Measurements from ENCODE around the gene STARD13.

Gene STARD13

DNA sequence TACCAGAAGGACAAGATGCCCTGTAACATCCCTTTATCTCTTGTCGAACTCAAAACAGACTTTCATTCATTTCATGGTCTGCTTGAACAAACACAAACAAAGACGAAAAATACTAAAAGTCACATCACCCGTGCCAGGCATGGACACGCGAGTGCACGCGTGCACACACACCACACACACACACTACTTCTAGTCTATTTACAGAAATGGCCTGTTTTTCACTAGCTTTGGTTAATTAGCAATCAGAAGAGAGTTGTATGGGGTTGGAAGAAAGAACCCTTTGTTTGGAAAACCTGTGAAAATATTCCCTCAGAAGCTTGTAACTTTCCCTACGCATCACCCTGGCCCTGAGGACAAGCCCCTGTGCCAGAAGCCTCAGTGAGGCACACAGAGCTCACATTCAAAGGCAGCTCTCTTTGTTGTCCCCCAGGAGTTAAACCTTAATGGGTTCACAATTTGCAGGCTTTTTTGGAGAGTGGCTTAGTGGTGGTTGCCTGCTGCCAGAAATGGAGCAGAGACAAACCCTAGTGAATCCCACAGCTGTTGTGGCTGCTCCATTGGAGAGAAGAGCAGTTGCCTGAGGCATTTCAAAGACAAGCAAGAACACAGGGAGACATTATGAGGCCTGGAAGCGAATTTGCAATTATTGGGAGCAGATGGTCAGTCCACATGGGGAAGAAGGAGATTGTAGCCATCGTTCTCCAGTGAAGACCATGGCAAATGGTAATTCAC lies 55.9 kb downstream of the STARD13 start:
- DNase-seq, result peak in 43 of 56 donors; percentile 18 to 82 (median 50)

DNA sequence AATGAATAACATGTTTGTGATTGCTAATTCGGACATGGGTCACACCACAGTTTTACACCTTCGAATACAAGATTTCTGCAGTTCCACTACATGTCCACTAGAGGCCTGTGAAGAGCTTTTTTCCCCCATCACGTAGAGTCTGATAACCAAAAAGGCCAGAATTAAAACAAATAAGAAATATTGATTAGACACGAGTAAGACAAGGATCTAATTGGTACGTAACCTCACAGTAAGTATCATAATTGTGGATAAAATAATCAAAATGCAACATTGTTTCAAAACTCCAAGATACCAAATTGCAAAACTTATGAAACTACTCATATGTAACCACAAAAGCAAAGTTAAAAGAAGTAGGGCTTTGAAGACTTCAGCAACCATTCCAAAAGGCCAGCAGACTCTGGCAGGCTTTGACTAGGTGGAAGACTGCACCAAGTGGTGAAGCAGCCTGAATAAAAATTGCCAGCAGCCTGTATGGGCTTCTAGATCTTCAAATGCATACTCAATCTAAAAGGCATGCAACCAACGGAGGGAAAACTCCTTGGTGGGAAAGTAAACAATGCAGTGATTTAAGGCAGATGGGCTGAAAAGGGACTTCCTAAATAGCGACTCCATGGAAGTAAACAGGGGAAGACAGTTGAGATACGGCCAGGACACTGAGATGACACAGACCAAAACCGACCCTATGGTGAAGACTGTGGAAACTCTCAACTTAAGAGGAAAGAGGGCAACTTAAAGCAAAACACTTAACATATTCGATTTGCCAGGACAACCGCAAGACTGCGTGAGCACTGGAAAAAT lies 56.7 kb downstream of the STARD13 start:
- DNase-seq, result peak in 6 of 56 donors; percentile 17 to 60 (median 46)

DNA sequence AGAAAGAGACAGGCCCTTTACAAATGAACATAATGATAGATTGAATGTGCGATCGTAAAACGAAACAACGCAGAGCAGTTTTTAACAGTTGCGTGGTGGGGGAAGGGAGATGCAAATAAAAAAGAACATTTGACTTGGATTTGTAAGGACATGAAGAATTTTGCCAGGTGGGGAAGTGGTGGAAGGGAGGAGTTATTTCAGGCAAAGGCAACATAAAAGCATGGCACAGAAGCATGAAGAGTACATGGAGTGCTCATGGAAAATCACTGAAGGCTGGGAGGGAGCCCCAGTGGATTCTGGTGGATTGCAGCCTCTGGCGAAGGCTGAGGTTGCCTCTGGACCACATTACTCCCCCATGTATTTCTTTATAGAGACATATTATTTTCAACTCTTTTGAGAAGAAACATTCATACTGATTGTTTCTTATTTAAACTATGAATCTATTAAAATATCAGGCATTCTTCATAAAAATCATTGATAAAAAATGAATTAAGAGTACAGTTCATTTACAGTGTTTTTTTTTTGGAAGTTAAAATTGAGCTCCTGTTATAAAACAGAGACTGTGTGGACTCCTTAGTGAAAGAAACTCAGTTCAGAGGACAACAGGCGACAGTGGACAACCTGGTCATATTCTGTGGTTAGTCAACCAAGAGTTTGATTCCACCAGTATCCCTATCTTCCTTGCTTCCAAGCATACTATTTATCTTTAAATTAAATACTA lies 57.5 kb downstream of the STARD13 start:
- no peak for DNase-seq

DNA sequence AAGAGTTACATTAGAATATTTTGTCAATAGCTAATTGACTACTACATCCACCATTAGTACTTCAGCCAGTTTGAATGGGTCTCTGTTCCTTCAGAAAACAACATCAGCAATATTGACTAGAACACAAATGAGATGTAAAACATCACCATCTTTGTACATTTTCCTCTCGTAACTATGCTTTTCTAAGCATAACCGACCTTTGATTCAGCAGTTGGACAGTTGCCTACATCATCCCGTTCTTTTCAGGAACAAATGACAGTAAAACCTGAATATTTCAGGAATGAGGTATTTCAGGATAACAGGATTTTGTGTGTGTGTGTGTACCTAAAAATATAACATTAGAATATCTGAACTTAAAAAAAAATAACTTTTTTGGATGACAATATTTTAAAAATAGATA lies 60.9 kb downstream of the STARD13 start:
- DNase-seq, result no peak

DNA sequence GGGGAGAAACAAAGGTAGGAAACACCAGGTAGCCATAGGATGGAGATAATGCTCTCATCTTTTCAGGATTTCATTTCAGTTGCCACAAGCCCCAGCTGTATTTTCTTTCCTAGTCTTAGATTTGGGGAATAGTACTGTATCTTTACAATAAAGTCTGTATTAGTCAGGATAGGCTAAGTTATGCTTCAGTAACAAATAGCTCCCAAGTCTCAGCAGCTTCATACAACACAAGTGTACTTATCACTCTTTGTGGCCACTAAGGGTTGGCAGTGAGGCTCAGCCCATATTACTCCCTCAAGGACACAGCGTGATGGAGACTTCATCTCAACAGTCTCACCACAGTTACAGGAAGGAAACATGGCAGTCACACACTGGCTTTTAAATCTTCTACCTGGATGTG lies 61.4 kb downstream of the STARD13 start:
- no peak for DNase-seq

DNA sequence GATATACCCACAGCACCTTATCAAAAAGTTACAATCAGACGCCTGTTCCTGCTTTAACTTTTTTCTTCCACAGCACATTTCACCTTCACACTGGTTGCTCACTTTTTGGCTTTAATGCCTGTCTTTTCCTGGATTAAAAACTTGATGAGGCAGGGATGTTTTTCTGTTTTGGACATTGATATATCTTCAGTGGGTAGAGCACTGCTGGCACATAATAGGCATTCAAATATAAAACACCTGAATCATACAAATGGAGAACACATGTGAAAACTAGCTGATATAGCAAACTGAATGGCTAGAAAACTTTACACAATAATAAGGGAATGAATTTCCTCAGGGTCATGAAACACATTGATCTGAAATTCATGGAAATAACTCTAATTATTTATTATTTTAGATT lies 65.6 kb downstream of the STARD13 start:
- no peak for DNase-seq

DNA sequence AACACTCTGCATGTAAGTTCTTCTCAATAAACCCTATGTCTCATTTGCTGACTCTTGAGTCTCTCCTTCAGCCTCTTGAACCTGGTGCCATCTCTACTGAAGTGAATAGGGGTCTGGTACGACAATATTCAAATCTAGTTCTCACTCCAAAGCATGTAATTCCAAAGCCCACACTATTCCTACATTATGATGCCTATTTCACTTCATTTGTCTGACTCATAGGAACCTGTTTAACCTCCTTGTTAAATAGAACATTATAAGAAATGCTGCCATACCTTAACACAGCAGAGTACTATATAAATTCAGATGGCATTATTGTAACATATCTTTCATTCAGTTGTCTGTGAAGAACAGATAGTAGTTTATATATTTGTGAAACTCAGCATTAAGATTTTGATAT lies 67.1 kb downstream of the STARD13 start:
- DNase-seq, result no peak

DNA sequence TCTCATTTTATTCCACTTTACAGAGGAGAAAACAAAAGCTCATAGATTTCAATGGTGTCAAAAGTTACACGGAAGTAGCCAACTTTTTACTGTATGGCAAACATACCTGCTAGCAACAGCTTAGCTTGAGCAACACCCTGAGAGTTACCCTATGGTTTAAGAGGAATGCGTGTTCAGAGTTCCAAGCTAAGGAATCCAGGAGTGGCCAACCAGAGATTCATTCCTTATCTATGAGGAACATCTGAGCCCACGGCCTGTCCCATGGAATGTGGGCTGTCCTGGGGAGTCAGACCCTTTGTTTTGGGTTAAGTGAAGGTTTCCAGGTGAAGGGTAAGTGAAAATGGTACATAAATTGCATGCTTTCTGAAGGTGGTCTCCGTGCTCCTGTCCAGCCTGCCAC lies 67.5 kb downstream of the STARD13 start:
- DNase-seq, result no peak

DNA sequence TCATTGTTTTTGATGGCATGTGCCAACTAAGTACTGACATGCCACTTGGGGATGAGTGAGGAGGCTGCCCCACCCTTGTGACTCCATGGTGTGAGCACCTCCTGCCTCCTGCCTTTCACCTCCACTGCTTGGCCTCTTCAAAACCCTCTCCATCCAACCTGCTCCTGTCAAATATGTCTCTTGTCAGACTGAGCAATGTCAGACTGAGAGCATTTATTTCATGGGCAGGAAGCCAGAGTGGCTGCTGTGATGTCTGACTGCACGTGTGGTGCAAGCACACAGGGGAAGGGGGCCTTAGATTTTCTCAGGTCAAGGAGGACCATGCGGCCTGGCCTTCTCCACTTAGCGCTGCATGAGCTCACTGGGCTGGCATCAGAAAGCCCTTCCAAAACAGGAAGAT lies 68.3 kb downstream of the STARD13 start:
- no peak for DNase-seq

DNA sequence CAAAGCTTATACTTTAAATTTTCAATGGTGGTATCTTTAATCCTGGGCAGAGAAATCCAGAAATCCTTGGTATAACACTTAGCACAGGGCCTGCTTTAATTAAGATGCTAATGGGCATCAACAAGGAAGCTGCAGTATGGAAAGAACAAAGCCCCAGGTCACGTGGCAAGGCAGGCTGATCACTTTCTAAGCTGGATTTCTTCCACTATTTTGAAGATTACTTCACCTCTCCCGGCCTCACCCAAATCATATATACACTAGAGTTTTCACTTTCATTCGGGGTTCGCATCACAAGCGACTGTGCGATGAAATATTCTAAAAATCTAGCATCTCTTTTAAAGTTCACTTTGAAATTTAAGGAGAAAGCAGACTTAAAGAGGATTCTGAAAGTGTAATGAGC lies 71.8 kb downstream of the STARD13 start:
- DNase-seq, result peak in 5 of 56 donors; percentile 6 to 38 (median 21)

DNA sequence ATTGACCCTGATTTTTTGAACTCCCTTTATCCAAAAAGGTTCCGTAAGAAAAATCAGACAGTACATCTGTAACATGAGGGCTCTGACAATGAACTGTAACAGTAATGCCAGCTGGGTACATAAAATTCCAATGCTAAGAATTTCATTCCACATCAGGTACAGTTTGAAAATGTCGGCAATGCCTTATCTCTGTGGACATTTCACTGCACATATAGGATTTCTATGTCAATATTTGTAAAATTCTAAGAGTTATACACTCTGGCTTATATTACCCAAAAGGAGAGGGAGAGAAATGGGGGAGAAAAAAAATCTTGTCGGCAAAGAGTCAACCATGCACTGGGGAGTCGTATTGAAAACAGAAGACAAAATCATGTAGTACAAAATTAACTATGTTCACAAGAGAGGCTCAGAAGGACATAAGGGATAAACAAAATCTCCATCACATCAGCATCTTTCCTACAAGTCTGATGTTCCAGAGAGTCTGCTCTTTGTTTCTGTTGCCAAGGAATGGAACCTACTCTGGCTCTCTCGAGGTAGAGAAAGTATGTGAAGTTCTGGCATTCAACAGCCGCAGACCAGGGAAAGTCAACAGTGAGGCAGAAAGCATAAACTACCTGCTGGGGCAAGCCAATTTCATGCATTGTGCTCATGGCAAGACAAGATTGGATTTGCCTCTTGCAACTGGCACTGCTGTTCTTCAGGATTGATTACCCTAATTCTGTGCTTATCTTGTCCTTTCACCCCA lies 72.4 kb downstream of the STARD13 start:
- DNase-seq, result no peak

DNA sequence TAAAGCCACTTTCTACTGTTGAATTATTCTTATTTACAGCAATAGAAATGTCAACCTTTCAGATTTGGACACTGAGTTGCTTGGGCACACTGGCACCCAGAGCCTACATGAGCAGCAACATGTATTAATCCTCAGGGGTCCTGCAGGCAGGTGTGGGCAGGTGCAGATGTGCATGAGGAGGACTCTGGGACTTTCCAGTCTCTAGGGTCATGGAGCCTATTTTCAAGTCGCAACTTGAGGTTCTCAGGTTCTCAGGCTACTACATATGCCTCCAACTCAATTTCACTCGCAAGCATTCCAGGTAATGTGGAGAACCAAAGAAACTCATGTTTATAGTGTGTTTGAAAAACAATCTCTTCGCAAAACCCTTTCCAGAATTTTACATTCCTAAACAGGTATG lies 73.2 kb downstream of the STARD13 start:
- DNase-seq, result no peak

DNA sequence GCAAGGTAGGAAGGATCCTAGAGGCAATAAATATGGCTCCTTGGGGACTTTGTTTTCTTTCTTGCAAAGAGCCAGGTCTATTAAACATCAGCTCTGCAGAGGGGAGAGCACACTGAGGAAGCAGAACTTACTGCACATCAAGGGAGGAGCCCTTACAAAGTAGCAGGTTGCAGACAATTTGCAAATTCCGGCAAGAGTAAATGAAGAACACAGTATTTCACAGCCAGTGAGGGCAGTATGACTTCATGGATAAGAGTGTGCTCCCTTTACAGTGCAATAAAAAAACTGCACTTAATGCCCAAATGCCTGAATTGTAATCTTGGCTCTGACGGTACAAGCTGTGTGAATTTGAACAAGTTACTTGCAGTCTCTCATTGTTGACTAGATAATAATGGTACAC lies 75.5 kb downstream of the STARD13 start:
- DNase-seq, result no peak

DNA sequence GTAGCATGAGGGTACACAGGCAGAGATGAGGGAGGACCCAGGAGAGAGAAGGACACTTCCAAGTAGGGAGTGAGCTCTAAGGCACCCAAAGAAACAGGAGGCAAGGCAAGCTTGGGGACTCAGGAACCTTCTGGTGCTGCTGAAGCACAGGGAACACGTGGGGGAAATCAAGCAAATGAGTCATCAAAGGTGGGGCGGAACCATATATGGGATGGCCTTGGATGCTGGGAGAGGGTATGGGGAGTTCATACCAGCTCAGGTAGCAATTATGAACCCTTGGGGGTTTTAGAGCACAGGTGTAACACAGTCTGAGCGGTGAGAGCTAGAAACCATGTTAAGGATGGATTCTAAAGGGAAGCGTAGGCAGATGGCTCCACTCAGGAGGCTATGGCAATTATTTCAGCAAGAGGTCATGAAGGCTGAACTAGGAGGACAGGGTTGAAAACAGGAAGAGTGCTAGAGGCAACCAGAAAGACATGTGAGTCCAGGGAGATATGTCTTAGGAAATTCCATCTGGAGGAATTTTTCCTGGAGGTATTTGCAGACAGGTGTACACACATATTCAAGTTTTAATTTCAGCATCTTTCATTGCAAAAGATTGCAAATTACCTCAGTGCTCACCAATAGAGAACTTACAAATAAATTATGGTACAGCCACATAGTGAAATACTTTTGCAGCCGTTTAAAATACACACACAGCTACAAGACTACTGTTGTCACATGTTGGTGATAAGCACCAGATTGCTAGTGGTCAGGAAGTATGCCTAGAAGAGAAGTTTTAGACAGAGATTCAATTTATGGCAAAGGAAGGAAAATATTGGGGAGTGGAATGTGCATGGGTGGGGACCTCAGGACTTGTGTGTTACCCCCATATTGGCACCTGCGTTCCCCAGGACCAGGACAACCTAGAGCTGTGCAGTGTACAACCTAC lies 77.0 kb downstream of the STARD13 start:
- no peak for DNase-seq

DNA sequence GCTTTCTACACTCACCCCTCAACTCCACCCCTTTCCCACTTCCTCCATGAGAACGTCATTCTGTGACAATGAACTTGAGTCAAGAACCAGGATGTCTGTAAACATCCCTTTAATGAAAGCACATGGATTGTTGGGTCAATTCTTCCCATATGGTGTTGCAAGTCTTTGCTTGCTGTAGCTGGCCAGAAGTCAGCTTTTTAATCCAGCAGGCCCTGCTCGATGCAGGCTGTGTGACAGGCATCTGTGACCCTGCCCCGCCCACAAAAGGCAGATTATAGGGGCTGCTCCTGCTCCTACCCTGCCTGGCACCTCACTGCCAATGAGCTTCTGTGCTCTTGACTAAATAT lies 78.0 kb downstream of the STARD13 start:
- no peak for DNase-seq

DNA sequence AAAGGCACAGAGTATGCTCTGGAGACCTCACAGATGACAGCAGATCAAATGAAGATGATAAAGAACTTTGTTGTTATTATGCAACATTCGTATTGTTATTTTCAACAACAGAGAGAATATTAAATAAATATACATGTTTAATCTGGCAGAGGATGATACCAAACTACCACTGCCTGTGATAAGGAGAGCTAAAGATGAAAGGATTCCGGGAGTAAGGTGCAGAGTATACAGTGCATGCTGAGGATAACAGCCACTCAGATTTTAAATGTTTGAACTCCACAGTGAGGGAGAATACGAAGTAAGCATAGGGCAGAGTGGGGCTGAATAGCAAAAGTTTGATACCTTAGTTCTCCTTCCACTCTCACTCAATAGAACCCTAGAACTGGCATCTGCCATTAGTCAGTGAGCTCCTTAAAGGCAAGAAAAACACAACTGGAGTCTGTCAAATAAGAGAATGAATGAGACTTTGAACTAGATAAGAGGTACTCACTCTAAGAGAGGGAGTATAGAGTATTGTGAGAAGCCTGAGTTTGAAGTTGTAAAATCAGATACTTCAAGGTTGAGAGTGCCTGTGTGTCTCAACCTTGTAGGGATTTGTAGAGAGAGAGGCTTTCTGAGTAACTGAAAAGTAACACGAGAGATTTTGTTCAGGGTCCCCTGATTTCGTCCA lies 78.5 kb downstream of the STARD13 start:
- DNase-seq, result no peak

DNA sequence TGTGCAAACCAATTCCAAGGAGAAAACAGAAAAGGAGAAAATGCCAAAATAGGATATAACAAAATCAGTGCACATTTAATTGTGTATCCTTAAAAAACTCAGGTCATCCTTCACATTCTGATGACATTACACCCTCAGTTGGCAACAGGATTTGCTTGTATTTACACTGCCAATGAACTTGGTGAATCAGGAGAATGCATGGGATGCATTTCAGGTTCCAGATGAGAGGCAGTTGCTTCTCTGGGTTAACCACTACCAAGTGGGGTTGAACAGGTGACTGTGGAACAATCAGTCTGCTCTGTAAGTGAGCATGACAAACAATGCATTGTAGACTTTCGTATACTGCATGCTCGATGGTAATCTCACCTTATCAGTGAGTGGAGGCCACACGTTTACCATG lies 79.1 kb downstream of the STARD13 start:
- DNase-seq, result no peak

DNA sequence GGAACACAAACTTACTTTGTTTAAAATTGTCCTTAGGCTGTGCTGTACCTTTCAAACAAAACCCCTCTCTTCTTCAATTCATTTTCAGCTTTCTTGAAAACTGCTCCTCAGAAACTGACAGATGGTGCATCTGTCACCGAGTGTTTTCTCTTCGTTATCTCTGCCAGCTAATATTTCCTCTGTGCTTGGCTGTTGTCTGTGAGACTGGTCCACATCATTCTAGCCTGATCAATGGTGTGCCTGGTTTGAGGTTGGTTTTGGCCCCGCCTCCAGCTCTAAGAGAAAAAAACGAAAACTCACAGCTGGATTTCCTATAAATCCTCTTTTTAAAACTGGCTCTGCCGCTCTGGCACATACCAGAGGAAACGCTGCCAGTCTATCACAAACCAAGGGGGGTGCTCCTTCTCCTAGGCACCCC lies 79.7 kb downstream of the STARD13 start:
- DNase-seq, result peak in 5 of 56 donors; percentile 8 to 38 (median 13)

DNA sequence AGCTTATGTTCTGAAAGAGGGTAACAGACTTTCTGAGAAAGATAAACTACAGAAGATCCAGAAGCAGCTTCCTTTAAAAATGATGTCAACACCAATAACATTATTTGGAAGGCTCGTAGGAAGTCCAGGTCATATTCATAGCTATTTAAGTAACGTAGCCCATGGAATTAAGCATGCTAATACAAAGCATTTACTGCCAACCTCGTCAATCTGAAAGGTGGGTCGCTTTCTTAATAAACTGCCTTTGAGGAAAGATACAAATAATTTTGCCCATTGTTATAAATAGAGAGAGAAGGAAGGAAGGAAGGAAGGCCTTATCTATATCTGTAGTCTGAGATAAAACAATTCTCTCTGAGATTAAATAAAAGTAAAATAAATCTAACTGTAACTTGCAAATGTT lies 80.3 kb downstream of the STARD13 start:
- no peak for DNase-seq

All from amygdala (tissue), 56 donors.